ENCODE data around the gene MED4.
A peak's percentile ranks its signal among the peaks of the same experiment; 100 is the strongest.

Gene MED4

DNA sequence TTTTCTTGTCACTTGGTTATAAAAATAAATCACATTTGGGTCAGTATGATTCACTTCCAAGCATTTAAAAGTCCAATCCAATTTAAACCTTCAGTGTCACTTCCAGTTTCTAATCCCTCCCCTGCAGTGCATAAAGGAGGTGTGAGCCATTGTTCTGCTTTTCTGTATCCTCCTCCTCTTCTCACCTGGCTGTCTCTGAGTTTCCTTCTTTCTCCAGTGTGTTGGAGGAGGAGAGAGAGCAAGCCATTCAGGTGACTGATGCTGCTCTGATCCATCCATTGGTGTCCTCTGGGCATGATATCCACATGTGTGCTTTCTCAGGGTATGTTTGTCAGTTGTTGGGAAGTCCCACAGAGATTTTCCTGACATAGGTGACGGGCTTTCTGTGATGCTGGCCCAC lies 56.1 kb downstream of the MED4 start:
- TF ChIP-seq, protein P1, sequence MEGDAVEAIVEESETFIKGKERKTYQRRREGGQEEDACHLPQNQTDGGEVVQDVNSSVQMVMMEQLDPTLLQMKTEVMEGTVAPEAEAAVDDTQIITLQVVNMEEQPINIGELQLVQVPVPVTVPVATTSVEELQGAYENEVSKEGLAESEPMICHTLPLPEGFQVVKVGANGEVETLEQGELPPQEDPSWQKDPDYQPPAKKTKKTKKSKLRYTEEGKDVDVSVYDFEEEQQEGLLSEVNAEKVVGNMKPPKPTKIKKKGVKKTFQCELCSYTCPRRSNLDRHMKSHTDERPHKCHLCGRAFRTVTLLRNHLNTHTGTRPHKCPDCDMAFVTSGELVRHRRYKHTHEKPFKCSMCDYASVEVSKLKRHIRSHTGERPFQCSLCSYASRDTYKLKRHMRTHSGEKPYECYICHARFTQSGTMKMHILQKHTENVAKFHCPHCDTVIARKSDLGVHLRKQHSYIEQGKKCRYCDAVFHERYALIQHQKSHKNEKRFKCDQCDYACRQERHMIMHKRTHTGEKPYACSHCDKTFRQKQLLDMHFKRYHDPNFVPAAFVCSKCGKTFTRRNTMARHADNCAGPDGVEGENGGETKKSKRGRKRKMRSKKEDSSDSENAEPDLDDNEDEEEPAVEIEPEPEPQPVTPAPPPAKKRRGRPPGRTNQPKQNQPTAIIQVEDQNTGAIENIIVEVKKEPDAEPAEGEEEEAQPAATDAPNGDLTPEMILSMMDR (IDR thresholded peaks at IDR 0.05; ENCODE audit: extremely low read depth, missing control alignments): no peak
- DNase-seq (ENCODE audit: low spot score): peak; percentile 20

DNA sequence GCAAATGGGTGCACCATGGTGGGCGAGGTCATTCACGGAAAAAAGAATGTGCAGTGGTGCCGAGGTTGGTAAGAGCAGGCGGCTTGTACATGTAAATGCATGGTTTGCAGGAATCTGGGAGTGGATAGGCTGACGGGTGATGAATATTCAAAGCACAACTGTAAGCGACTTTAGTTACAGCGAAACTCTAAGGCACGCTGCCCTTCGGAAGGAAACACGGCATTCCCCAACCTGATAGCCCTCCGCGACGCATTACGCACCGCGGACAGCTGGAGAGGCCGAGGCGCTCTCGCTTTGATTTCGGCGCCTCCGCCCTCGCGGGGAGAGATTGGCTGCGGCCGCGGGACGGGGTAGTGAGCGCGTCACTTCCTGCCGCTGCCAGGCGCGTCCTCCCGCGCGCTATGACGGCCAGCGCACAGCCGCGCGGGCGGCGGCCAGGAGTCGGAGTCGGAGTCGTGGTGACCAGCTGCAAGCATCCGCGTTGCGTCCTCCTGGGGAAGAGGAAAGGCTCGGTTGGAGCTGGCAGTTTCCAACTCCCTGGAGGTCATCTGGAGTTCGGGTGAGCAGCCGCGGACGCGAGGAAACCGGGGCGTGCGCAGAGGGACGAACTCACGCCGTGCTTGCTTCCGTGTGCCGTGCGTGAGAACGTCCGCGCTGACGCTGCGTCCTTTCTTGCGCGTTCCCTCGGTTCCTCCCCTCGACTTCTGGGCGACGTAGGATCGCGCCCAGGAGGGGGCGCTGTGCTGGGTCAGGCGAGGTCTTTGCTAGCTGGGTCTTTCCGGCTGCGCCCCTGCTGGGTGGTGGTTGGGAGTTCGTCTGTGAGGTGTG lies 57.3 kb downstream of the MED4 start, which contains the start of gene NUDT15:
Gene NUDT15 (plus strand): TSS at position 381 of the 828 bp plus-strand sequence. CDS start 21 bp downstream, at position 402.
- peak; percentile 93 for DNase-seq (ENCODE audit: low spot score)
- TF ChIP-seq, protein P1 (IDR thresholded peaks at IDR 0.05; ENCODE audit: extremely low read depth, missing control alignments): peak; percentile 92

DNA sequence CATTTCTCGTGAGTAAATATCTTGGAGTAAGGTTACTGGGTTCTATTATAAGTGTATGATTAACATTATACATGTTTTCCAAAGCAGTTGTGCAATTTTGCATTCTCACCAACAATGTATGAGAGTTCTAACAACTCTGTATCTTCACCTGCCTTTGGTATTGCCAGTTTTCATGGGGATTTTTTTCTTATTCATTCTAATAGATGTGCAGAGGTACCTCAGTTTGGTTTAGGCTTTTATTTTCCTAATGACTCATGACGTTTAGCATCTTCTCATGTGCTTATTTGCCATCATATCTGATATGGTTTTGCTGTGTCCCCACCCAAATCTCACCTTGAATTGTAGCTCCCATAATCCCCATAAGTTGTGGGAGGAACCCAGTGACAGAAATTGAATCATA lies 65.0 kb downstream of the MED4 start:
- TF ChIP-seq, protein P1 (IDR thresholded peaks at IDR 0.05; ENCODE audit: extremely low read depth, missing control alignments): no peak
- DNase-seq (ENCODE audit: low spot score): no peak

DNA sequence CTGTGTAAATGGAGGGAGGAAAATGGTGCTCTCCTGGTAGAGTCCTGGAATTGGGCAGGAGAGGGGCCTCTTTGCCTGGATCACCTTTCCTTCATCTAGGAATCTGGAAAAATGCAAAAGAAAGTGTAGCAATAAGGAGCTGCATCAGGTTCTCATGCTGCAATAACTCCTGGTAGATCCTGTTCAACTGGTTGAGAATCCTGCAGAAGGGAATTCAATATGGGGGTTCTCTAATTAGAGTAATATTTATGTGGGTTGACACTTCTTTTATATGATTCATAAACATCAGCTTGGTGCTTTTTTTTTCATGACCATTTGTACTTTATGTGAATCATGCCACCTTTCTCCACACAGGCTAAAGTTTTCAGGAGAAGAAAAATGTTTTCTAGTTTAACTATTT lies 66.8 kb downstream of the MED4 start:
- TF ChIP-seq, protein P1 (IDR thresholded peaks at IDR 0.05; ENCODE audit: extremely low read depth, missing control alignments): no peak
- DNase-seq (ENCODE audit: low spot score): no peak
